ENCODE data around the gene SYNE1.
"Not testable (repeated sequence)": the region's sequence is repeated elsewhere in the genome, so short reads cannot be mapped to it uniquely, and the experiment has no call there.

The SYNE1 gene

GRCh38 chr6:152499931-152500330, 137.2 kb downstream of the SYNE1 start:
- no peak for DNase-seq (ENCODE audit: low read depth in 2 of 2, low spot score in 1 of 2)

DNA sequence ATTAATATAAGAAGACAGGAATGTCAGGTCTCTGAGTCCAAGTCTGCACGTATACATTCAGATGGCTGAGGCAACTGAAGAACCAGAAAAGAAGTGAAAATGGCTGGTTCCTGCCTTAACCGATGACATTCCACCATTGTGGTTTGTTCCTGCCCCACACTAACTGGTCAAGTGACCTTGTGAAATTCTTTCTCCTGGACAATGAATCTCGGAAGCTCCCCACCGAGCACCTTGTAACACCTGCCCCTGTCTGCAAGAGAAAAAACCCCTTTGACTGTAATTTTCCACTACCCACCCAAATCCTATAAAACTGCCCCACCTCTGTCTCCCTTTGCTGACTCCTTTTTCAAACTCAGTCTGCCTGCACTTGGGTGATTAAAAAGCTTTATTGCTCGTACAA, 140.4 kb downstream of the SYNE1 start:
- no peak for DNase-seq (ENCODE audit: low read depth in 2 of 2, low spot score in 1 of 2)

DNA sequence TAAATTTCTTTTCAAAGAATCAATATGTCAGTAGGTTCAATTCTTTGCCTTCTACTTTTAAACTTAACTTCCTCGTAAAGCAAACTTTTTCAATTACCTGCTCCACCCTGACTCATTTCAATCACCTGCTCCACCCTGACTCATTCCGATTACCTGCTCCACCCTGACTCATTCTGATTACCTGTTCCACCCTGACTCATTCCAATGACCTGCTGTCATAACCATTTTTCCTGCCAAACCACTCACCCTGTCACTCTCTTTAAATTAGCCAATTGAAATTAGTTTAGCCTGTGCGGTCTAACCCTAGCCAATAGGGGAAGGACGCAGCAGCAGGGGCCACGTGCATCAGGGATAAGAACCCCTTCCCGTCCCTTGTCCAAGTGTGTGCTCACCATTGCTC, 141.7 kb downstream of the SYNE1 start:
- not testable (repeated sequence) for DNase-seq (ENCODE audit: low read depth in 2 of 2, low spot score in 1 of 2)

- DNase-seq (ENCODE audit: low read depth in 2 of 2, low spot score in 1 of 2) = not testable (repeated sequence)
These were observed 144.9 kb downstream of the SYNE1 start for GRCh38 chr6:152492281-152492680.

- DNase-seq (ENCODE audit: low read depth in 2 of 2, low spot score in 1 of 2) = not testable (repeated sequence)
These were observed 145.7 kb downstream of the SYNE1 start for GRCh38 chr6:152491501-152491900.

GRCh38 chr6:152490971-152491378, 146.2 kb downstream of the SYNE1 start:
- not testable (repeated sequence) for DNase-seq (ENCODE audit: low read depth in 2 of 2, low spot score in 1 of 2)

DNA sequence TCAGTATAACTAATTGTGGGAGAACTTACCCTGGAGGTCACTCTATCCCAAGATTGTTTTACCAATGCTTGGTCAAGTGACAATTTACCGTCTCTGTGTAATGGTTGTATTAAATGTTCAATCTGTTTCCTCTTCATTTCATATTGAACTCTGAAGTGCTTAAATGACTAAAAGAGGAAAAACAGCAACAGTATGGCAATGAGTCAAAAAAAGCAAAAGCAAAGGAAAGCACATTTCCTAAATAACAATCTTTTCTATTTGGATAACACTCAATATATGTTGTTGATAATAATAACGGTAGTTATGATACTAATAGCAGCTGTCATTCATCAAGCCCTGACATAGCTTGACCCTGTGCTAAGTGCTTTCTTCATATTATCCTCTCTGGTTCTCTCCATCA, 152.4 kb downstream of the SYNE1 start:
- no peak for DNase-seq (ENCODE audit: low read depth in 2 of 2, low spot score in 1 of 2)

GRCh38 chr6:152482289-152482688, 154.9 kb downstream of the SYNE1 start:
- no peak for DNase-seq (ENCODE audit: low read depth in 2 of 2, low spot score in 1 of 2)

DNA sequence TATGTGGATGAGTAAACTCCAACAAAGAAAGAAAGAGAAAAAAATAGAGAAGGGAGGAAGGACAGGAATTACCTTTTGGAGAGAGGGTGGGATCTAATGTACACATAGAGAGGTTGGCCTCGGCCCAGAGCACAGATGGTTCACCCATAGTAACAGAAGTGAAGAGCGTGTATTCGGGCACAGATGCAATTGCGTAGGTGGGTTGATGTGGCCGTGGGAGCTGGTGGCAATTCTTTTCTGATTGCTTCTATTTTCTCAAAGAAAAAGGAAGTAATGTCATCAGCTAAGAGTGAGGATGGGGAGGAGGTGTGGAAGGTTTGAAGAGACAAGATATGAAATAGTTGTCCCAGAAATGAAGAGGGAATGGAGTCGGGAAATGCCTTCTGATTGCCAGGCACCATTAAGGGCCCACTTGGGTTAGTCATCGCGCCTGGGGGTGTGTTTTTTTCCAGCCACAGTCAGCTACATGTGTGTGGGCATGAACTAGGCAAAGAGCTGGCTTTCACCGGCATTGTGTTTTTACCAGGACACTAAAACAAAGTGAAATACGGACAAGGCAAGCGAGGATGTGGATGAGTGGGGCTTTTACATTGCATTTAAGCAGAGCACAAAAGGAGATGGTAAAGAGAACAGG, 158.7 kb downstream of the SYNE1 start:
- DNase-seq (ENCODE audit: low read depth in 2 of 2, low spot score in 1 of 2) = no peak

GRCh38 chr6:152474354-152474753, 162.8 kb downstream of the SYNE1 start:
- DNase-seq (ENCODE audit: low read depth in 2 of 2, low spot score in 1 of 2) = no peak

DNA sequence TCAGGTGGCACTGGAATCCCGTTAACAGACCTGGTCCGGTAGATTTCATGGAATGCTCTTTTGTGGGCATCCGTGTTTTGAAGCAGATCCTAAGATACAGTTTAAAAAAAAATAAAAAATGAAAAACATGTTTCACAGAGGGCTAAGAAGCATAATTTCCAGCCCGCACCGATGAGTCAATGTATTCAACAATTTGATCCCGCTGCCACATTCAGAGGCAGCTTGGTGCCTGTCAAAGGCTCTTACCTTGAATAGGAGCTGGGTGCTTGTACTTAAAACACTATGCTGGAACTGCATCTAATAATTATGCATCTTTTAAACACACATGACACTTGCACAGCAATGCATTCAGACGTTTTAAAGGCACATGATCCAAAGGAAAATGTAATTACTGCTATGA, 164.8 kb downstream of the SYNE1 start:
- DNase-seq (ENCODE audit: low read depth in 2 of 2, low spot score in 1 of 2) = no peak

- no peak for DNase-seq (ENCODE audit: low read depth in 2 of 2, low spot score in 1 of 2)
These were observed 165.5 kb downstream of the SYNE1 start for GRCh38 chr6:152471456-152472265.

- no peak for DNase-seq (ENCODE audit: low read depth in 2 of 2, low spot score in 1 of 2)
These were observed 174.0 kb downstream of the SYNE1 start for GRCh38 chr6:152463164-152463563.

- DNase-seq (ENCODE audit: low read depth in 2 of 2, low spot score in 1 of 2) = no peak
These were observed 174.4 kb downstream of the SYNE1 start for GRCh38 chr6:152462716-152463115.

DNA sequence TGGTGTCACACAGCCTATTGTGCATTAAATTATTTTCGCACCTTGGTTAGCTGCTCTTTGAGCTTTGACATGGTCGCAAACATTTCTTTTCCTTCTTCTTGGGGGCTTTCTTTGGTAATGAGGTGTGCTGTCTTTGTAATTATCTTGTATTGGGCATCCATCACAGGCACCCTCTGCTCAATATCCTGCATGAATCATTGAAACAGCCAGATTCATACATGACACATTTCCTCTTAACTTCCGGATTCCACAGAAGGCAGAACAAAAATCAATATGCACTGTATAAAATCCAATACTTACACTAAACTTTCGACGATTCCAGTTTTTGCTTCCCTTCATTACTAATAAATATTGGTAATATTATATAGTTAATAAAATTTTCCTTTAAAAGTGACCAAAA, 175.6 kb downstream of the SYNE1 start:
- no peak for DNase-seq (ENCODE audit: low read depth in 2 of 2, low spot score in 1 of 2)

DNA sequence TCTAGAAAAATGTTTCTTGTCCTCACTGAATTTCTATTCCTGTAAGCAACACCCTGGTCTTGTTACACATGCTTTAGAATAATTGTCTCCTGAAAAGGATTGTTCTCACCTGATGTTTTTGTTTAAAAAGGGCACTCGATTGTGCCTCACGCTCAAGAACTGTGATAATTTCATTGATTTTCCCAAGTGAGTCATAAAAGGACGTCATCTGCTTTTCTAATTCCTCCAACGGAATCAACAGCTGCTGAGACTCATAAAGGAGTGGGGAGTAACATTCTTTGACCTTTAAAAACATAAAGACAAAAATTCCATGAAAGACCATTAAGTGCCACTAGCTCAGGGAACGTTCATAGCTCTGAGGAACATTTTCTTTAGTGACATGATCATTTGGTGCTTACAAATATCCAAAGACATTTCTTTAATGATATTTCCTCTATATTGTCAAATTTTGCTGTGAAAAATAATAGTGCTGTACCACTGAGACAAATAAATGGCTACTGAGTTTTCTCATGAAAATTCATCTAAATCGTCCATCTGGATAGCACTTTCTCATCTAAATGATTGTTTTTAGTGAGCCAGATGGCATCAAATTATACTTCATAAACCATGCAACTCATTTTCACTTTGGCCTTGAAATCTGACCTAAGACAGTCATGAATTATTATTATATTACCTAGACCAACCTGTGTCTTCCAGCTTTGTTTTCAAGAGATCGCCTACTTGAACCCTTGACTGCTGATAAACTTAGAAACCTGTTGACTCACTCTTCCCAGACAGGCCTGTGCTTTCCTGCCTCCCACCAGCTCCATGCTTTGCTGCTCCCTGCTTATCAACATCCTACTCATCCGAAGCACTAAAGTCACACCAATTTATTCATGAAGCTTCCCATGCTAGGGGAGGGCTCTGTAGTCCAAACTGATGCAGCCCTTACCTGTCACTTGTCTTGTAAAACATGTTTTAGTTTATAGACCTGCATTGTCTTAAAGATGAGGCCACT, 178.2 kb downstream of the SYNE1 start:
- DNase-seq (ENCODE audit: low read depth in 2 of 2, low spot score in 1 of 2) = no peak

GRCh38 chr6:152457949-152458624, 179.1 kb downstream of the SYNE1 start:
- DNase-seq (ENCODE audit: low read depth in 2 of 2, low spot score in 1 of 2) = no peak

GRCh38 chr6:152454003-152454402, 183.2 kb downstream of the SYNE1 start:
- DNase-seq (ENCODE audit: low read depth in 2 of 2, low spot score in 1 of 2) = no peak

DNA sequence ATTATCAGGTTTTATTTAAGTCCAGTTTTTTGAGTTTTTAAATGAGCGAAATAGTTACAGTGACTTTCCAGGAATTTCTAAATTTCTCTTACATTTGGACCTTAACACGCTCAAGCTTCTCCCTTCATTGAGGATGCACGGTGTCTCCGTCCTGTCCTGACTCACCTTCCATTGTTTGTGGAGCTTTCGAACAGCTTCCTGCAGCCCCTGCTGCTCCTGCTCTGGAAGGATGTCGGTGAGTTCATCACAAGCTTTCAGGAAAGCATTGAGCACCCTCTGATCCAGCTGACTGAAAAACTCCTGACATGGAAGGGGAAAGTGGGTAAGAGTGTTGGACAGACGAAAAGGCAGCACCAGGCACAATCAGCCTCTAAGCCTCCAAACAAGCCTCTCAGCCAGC, 183.7 kb downstream of the SYNE1 start:
- no peak for DNase-seq (ENCODE audit: low read depth in 2 of 2, low spot score in 1 of 2)

DNA sequence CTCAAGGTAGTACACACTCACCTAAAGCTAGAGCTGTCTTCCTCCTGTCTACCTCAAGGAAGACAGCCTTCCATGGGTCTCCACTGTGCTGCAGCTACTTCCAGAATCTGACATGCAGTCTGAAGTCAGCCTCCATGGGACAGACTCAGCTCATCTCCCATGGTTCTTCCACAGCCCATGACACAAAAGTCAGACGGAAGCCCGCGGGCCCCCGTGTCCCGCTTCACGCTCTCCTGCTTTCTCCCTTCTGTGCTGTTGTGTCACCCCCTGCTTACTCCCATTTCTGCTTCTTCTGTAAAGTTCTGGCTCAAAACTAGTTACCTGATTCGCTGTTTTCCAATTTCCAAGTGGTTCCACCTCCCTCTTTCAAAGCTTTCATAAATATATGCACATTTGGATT, 184.5 kb downstream of the SYNE1 start:
- no peak for DNase-seq (ENCODE audit: low read depth in 2 of 2, low spot score in 1 of 2)

DNA sequence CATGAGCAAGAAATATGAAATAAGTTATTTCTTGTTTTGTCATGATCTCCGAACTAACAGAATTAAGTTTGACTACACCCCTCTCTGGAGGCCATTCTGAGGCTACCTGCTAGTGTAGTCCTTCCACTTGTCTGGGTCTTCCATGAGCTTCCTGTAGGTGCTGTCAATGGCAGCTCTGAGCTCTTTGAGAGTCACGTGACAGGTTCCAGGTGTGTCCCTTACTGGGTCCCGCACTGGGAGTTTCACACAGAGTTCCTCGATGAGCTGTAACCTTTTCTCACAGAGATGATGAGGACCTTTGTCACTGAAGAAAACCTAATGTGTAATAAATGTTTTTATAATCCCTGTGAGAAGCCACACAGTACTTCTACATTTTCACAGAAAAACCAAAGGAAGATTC, 186.6 kb downstream of the SYNE1 start:
- no peak for DNase-seq (ENCODE audit: low read depth in 2 of 2, low spot score in 1 of 2)

Measured in stimulated activated CD8-positive, alpha-beta memory T cell treated with anti-CD3 and anti-CD28 coated beads, Interleukin-4, amount 100 ng/mL, for 4 hours (primary cell).